Stimulated activated CD8-positive, alpha-beta memory T cell treated with anti-CD3 and anti-CD28 coated beads, Interleukin-15, amount 100 ng/mL, for 48 hours (primary cell): ENCODE data around the gene CHCHD6.

Source experiments
- DNase-seq, 2 donors: peaks; one replicate each; pipeline ENCODE4 v3.0.0-alpha.2; 2020; ENCODE audit warnings: low read depth in 2 of 2

CHCHD6 gene

GRCh38 chr3:126895178-126896066 is 191.4 kb downstream of the CHCHD6 start:
- no peak for DNase-seq

GRCh38 chr3:126896067-126896441 is 192.0 kb downstream of the CHCHD6 start:
- no peak for DNase-seq

- DNase-seq, result no peak
These were observed 192.9 kb downstream of the CHCHD6 start for GRCh38 chr3:126896968-126897367.

- DNase-seq, result no peak
These were observed 193.9 kb downstream of the CHCHD6 start for GRCh38 chr3:126897943-126898342.

- DNase-seq, result no peak
These were observed 197.0 kb downstream of the CHCHD6 start for GRCh38 chr3:126900859-126901540.

- DNase-seq, result no peak
These were observed 197.6 kb downstream of the CHCHD6 start for GRCh38 chr3:126901631-126902030.

- DNase-seq, result no peak
These were observed 199.5 kb downstream of the CHCHD6 start for GRCh38 chr3:126903521-126903920.

- DNase-seq, result no peak
These were observed 203.5 kb downstream of the CHCHD6 start for GRCh38 chr3:126907557-126907956.

- DNase-seq, result no peak
These were observed 204.8 kb downstream of the CHCHD6 start for GRCh38 chr3:126908752-126909275.

- DNase-seq, result no peak
These were observed 206.2 kb downstream of the CHCHD6 start for GRCh38 chr3:126910231-126910630.

GRCh38 chr3:126911162-126912026 is 207.4 kb downstream of the CHCHD6 start:
- peak; percentile 65 to 69 for DNase-seq

GRCh38 chr3:126912027-126912422 is 208.0 kb downstream of the CHCHD6 start:
- no peak for DNase-seq

GRCh38 chr3:126912491-126913195 is 208.6 kb downstream of the CHCHD6 start:
- no peak for DNase-seq

GRCh38 chr3:126913524-126913923 is 209.5 kb downstream of the CHCHD6 start:
- DNase-seq, result peak in 1 of 2 donors; percentile 22

- DNase-seq, result no peak
These were observed 210.2 kb downstream of the CHCHD6 start for GRCh38 chr3:126914226-126914625.

GRCh38 chr3:126915015-126915414 is 211.0 kb downstream of the CHCHD6 start:
- DNase-seq, result no peak

GRCh38 chr3:126916546-126916945 is 212.5 kb downstream of the CHCHD6 start:
- no peak for DNase-seq

GRCh38 chr3:126917232-126917804 is 213.3 kb downstream of the CHCHD6 start:
- DNase-seq, result no peak

- no peak for DNase-seq
These were observed 214.3 kb downstream of the CHCHD6 start for GRCh38 chr3:126918355-126918821.

GRCh38 chr3:126921085-126921824 is 217.2 kb downstream of the CHCHD6 start:
- DNase-seq, result no peak
